Bronchial epithelial cell (primary cell): ENCODE measurements around the gene RCCD1. TPM values are rescaled to one million over a fixed set of nuclear protein-coding genes. Genes with fewer than 3 reads are reported as not detected.

ENCODE experiments used
- DNase-seq: peaks from one replicate; pipeline ENCODE4 v3.0.0-alpha.2; 2010; ENCODE audit warnings: low read depth
- FAIRE-seq: peaks from 2 replicates; lab custom pipeline; 2011; peaks lifted over from hg19 to GRCh38; lab: Jason Lieb, UNC
- H3K27me3 ChIP-seq: 2 replicates; pipeline ENCODE4 v1.5.1; 2011; ENCODE audit warnings: low read length; ENCODE audit not compliant: control insufficient read depth, insufficient read depth
- H3K36me3 ChIP-seq: 2 replicates; pipeline ENCODE4 v1.5.1; 2011; ENCODE audit warnings: low read length; ENCODE audit not compliant: control insufficient read depth, insufficient read depth
- H3K4me3 ChIP-seq: 2 replicates; pipeline ENCODE4 v1.5.1; 2011; ENCODE audit warnings: mild to moderate bottlenecking, low read depth, low read length, control low read depth
- CTCF ChIP-seq: IDR thresholded peaks from 2 replicates; pipeline ENCODE4 v1.5.1; 2011; ENCODE audit warnings: mild to moderate bottlenecking, moderate library complexity, low read length, control low read depth, inconsistent platforms; ENCODE audit not compliant: insufficient read depth, severe bottlenecking
- total RNA-seq: library from RNA; depleted of rRNA; stranded (reverse); fragments of >200 nt; gene quantifications from 2 replicates; pipeline ENCODE4 v1.2.1, GENCODE V29; 2014

RCCD1 gene
- total RNA-seq, 1 donor from 2014 or later, result 11.6 TPM

GRCh38 chr15:90950676-90951075, 4.0 kb upstream of the RCCD1 start:
- no peak for FAIRE-seq
- H3K36me3 ChIP-seq, result peaks cover 29% of the 10 kb centered on the region

DNA sequence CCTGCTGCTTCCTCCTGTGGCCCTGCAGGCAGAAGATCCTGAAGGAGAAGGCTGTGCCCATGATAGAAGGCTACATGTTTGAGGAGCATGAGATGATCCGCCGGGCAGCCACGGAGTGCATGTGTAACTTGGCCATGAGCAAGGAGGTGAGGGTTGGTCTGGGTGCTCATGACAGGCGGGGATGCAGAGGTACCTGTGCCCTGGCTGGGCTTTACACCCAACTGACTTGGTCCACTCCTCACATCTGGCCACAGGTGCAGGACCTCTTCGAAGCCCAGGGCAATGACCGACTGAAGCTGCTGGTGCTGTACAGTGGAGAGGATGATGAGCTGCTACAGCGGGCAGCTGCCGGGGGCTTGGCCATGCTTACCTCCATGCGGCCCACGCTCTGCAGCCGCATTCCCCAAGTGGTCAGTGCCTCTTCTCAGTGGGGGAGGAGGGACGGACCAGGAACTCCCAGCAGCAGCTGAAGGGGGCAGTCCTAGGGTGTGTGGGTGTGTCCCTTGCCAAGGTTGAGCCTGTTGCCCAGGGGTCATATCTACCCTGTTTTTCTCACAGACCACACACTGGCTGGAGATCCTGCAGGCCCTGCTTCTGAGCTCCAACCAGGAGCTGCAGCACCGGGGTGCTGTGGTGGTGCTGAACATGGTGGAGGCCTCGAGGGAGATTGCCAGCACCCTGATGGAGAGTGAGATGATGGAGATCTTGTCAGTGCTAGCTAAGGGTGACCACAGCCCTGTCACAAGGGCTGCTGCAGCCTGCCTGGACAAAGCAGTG, 1.6 kb upstream of the RCCD1 start:
- no peak overlapping the region for H3K4me3 ChIP-seq
- peaks cover 21% of the 10 kb centered on the region for H3K36me3 ChIP-seq
- TF ChIP-seq CTCF, result no peak
- no peak for DNase-seq
- no peaks in the 10 kb centered on the region for H3K27me3 ChIP-seq
- no peak for FAIRE-seq

More at GRCh38 chr15:90950676-90951075, 4.0 kb upstream of the RCCD1 start:
- H3K4me3 ChIP-seq, result no peak overlapping the region
- DNase-seq, result no peak
- TF ChIP-seq CTCF, result no peak
- no peaks in the 10 kb centered on the region for H3K27me3 ChIP-seq

DNA sequence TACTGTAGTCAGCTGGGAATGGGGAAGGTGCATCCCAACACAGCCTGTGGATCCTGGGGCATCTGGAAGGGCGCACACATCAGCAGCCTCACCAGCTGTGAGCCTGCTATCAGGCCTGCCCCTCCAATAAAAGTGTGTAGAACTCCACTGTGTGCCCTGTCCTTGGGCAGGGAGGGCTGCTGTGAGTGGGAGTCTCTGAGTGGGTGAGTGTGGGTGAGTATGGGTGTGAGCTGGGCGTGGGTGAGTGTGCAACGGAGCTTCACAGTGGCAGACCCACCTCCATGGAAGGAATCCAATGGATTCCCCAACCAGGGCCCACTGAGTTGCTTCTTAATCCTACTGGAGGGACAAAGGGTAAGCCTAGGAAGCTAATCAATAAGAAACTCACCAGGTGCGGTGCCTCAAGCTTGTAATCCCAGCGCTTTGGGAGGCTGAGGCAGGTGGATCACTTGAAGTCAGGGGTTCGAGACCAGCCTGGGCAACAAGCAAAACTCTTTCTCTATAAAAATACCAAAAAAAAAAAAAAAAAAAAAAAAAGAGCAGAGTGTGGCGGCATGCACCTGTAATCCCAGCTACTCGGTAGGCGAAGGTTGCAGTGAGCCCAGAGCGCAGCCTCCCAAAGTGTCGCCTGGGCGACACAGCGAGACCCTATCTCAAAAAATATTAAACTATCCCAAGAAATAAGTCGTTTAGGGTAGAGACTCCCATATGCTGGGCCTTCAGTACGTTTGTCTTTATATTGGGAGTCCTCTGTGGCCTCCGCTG, 555 bp upstream of the RCCD1 start:
- Histone ChIP-seq H3K27me3 (no peaks in the 10 kb centered on the region), H3K36me3 (peaks cover 18% of the 10 kb centered on the region), H3K4me3 (peak overlapping the region; percentile 91)
- FAIRE-seq (no peak), DNase-seq (no peak)
- TF ChIP-seq CTCF, result no peak

DNA sequence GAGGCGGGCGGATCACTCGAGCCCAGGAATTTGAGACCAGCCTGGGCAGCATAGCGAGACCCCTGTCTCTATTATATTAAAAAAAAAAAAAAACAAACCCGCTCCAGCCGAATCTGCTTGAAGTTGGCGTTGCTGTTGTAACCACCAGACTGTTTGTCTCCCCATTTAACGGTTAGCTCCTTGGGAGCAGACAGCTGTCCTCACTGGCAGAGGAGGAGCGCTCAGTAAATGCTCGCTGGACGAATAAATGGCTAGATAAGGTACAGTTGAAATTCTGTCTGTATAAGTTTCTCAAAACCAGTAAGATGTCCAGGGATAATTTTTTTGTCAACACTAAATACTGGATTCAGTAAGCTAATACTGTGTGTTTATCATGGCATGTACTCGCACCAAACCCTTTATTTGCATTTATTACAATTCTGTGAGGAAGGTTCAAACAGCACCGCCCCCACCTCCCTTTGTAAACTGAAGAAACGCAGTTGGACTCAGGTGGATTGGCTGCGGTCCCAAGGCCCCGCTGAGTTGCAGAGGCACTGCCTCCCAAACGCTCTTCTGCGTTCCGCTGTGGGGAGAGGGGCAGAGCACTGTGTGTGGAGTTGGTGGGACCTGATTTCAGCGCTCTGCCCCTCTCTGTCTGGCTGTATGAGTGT, 1.1 kb downstream of the RCCD1 start:
- DNase-seq (no peak), FAIRE-seq (no peak)
- TF ChIP-seq CTCF, result no peak
- no peaks in the 10 kb centered on the region for H3K27me3 ChIP-seq
- peak overlapping the region; percentile 91 for H3K4me3 ChIP-seq
- peaks cover 14% of the 10 kb centered on the region for H3K36me3 ChIP-seq

DNA sequence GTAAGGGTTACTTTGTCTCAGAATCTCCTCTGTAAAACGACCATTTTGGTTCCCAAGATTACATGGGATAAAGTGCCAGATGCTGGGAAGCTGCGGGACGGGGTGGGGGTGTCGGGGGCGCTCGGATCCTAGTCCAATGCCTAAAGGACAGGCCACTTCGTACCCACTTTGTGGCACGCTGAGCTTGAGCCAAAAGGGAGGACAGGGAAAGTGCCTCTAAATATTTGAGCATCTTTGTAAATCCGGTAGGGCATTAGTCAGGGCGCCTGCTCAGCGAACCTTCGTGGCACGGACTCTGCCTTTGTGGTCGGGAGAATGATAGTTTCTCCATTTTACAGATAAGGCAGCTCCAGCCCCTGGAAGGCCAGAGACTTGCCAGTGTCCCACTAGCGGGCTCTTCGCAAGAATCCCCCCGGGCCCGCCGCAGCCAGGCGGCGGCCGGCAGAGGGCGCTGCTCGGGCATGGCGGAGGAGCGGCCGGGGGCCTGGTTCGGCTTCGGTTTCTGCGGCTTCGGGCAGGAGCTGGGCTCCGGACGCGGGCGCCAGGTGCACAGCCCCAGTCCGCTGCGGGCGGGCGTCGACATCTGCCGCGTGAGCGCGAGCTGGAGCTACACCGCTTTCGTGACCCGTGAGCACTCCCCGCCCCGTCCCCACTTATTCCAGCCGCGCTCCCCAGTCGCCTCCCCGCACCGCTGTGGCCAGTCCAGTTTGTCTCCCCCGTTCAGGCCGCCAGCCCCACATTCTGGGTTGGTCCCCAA, 1.8 kb downstream of the RCCD1 start:
- TF ChIP-seq CTCF, result peak; percentile 97
- Histone ChIP-seq H3K27me3 (no peaks in the 10 kb centered on the region), H3K4me3 (peak overlapping the region; percentile 64), H3K36me3 (peaks cover 13% of the 10 kb centered on the region)
- DNase-seq, result peak; percentile 41
- no peak for FAIRE-seq
